HS-27A (cell line): ENCODE data around the gene ATM.
A peak's percentile ranks its signal among the peaks of the same experiment; 100 is the strongest.
"Not testable (repeated sequence)": the region's sequence is repeated elsewhere in the genome, so short reads cannot be mapped to it uniquely, and the experiment has no call there.

Source experiments
- DNase-seq: peaks from one replicate; pipeline ENCODE4 v3.0.0-alpha.2; 2012; ENCODE audit warnings: low read depth, missing footprints

ATM gene

GRCh38 chr11:108220721-108221336 lies 2.0 kb upstream of the ATM start:
- DNase-seq = no peak

DNA sequence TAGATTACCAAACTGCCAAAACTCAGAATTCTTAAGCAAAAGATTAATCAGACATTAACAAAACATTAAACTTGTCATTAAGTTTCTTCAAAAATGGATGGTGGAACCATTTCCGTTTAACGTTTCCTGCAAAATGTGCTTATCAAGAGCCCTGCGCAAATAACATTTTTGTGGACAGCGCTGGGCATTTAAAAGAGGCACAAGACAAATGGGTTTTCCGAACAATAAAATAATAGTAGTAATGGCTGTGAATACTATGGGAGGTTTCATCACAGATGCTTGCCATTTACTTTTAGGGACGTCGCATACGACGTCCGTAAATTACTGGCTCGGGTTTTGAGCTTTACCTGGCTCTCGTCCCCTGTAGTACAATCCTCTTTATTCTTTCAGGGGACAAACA lies 1.5 kb upstream of the ATM start:
- no peak for DNase-seq

GRCh38 chr11:108221911-108222573 lies 825 bp upstream of the ATM start:
- DNase-seq = peak; percentile 22

DNA sequence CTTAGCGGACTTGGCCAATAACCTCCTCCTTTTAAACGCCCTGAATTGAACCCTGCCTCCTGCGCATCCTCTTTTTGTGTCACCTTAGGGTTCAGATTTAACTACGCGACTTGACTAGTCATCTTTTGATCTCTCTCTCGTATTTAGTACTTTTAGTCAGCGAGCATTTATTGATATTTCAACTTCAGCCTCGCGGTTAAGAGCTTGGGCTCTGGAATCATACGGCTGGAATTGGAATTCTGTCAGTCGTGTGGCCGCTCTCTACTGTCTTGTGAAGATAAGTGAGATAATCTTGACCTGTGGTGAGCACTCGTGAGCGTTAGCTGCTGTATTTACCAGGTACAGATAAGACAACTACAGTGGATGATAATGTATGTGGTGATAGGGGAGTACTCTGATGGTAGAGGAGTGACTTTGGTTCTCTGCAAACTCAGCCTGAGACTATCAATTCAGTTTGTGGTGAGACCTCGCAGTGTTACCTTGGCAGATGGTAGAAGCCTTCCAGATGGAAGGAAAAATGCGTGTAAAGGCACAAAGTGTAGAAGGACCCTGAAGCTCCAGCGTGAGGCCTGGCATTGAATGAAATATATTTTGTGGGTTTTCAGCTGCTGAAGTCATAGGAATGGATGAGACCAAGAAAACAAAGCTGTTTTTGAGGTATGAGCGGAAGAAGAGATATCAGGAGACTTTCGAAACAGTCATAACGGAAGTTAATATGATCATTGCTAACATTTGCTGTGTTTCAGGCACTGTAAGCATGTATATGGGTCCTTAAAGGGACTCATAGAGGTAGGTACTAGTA lies 682 bp downstream of the ATM start:
- DNase-seq = no peak

GRCh38 chr11:108224366-108224765 lies 1.5 kb downstream of the ATM start:
- DNase-seq = no peak

DNA sequence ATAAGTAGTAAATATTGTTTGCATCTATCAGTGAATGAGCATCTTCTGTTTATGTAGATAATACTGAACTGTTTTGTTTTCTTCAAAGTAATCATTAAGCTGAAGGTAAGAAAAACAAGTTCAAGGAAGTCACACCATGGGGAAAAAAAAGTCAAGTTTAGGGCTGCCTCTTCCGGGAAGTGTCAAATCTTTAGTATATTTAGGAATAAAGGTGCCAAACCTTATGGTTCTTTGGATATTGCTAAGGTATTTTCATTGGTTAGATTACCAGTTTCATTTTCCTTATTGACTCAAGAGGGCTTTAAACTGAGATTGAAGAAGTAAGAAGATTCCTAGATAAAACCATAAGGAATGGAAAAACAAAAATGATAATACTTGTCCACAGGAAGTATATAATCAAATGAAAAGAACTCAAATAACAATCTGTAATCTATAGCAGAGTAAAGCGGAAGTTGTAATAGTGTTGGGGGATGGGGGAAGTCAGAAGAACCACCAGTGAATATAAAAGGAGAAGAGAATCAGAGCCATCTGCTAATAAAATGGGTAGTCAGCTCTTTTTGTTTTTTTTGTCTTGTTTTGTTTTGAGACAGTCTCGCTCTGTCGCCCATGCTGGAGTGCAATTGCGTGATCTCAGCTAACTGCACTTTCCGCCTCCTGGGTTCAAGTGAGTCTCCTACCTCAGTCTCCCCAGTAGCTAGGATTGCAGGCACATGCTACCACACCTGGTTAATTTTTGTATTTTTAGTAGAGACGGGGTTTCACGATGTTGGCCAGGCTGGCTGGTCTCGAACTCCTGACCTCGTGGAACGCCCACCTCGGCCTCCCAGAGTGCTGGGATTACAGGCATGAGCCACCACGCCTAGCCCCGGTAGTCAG lies 2.3 kb downstream of the ATM start:
- DNase-seq = no peak

DNA sequence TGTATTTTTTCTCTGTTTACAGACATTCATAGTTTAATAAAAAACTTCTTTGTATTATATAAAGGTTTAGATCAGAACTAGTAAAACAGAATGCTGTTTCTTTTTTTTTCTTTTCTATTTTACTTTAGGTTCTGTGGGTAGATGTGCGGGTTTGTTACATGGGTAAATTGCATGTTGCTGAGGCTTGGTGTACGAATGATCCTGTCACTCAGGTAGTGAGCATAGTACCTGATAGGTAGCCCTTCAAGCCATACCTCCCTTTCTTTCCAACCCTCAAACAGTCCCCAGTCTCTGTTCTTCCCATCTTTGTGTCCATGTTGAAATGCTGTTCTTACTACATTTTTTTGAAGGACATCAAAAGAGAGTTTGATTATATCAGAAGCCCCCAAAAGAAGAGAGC lies 3.2 kb downstream of the ATM start:
- no peak for DNase-seq

GRCh38 chr11:108228251-108228650 lies 5.4 kb downstream of the ATM start:
- no peak for DNase-seq

DNA sequence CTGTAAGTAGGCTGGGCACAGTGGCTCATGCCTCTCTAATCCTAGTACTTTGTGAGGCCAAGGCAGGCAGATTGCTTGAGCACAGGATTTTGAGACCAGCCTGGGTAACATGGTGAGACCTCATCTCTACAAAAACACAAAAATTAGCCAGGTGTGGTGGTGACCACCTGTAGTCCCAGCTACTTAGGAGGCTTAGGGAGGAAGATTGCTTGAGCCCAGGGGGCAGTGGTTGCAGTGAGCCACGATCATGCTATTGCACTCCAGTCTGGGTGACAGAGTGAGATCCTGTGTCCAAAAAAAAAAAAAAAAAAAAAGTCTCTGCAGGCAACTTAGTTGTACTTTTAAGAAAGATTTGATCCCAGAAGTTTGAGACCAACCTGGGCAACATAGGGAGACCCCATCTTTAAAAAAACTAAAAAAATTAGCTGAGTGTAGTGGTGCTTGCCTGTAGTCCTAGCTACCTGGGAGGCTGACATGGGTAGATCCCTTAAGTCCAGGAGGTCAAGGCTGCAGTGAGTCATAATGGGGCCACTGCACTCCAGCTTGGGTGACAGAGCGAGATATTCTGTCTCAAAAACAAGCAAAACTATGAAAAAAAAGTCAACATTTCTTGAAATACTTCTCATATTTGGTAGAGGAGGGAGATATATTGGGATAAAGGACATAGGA lies 10.5 kb downstream of the ATM start:
- no peak for DNase-seq

GRCh38 chr11:108235192-108235591 lies 12.3 kb downstream of the ATM start:
- no peak for DNase-seq

GRCh38 chr11:108235633-108236032 lies 12.8 kb downstream of the ATM start:
- DNase-seq = no peak

DNA sequence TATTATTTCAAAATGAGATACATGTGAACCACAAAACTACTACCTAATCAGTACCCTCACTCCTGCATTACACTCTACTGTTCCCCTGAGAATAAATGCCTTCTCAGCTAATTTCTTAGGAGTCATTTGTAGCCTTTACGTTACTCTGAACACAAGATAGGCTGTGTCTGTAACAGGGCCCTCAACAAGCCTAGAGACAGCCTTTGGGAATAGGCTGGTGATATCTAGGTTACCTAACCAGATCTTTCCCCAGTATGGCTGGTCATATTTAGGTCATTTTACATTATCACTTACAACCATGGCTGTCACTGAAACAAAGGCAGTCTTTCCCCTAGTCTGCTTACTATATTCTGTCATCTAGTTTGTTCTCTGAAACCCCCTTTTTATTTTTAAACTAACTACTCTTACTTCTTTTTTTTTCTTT lies 14.2 kb downstream of the ATM start:
- no peak for DNase-seq

GRCh38 chr11:108239076-108239475 lies 16.2 kb downstream of the ATM start:
- DNase-seq = no peak

DNA sequence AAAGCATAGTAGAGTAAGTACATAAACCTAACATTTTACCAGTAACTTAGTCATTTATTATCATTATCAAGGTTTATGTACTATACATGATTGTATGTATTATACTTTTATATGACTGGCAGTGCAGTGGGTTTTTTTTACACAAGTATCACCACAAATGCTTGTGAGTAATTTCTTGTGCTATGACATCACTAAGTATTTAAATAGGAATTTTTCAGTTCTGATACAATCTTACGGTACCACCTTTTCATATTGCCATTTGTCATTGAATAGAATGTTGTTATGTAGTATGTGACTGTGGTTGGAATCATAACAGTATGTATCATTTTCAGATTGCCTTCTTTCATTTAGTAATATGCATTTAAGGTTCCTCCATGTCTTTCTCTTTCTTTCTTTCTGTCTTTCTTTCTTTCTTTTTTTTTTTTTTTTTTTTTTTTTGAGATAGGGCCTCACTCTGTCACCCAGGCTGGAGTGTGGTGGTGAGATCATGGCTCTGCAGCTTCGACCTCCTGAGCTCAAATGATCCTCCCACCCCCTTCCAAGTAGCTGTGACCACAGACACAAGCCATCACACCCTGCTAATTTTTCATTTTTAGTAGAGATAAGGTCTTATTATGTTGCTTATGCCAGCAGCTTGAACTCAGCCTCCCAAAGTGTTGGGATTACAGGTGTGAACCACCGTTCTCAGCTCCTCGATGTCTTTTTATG lies 18.6 kb downstream of the ATM start:
- no peak for DNase-seq

- DNase-seq = no peak
Observed at GRCh38 chr11:108242422-108242821, 19.6 kb downstream of the ATM start.

DNA sequence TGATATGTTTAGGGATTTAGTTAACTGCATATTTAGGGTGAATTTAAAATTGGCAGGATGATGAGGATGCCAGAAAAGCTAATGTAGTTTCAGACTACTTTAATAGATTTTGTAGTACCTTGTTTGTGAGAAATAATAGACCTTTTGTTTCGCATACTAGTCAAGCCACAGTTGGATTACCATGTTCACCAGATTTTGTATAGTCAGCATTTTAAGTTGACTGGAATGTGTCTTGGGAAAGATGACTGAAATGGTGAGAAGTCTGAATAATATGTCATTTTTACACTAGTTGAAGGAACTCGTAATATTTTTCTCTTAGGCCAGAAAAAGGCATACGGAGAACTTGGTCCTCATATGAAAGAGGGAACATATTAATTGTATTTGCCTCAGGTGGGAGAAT lies 23.4 kb downstream of the ATM start:
- DNase-seq = no peak

- DNase-seq = no peak
Observed at GRCh38 chr11:108246885-108247284, 24.0 kb downstream of the ATM start.

GRCh38 chr11:108253176-108253575 lies 30.3 kb downstream of the ATM start:
- DNase-seq = no peak

DNA sequence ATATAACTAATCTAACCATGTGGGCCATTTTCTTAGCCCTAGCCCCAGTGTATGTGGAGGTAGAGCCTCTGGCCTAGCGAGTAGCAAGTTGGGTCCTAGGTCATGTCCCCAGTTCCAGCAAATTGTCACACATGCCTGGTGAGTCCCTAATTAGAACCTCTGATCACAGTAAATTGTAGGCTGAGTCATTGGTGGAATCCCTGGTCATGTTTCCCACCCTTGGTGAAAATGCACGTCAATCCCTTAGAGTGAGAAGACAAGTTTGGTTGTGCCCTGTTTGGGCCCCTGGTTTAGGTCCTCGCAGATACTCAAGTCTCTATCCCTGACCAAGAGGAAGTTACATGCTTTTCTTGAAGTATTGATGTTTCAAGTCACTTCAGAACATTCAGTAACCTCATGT lies 46.7 kb downstream of the ATM start:
- no peak for DNase-seq

DNA sequence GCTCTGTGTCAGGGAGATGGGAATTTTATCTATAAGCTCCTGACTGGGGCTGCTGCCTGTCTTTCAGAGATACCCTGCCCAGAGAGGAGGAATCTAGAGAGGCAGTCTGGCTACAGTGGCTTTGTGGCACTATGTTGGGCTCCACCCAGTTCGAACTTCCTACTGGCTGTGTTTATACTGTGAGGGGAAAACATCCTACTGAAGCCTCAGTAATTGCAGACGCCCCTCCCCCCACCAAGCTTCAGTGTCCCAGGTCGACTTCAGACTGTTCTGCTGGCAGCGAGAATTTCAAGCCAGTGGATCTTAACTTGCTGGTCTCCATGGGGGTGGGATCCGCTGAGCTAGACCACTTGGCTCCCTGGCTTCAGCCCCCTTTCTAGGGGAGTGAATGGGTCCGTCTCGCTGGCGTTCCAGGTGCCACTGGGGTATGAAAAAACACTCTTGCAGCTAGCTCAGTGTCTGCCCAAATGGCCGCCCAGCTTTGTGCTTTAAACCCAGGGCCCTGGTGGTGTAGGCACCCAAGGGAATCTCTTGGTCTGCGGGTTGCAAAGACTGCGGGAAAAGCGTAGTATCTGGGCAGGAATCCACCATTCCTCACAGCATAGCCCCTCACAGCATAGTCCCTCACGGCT lies 54.2 kb downstream of the ATM start:
- not testable (repeated sequence) for DNase-seq

DNA sequence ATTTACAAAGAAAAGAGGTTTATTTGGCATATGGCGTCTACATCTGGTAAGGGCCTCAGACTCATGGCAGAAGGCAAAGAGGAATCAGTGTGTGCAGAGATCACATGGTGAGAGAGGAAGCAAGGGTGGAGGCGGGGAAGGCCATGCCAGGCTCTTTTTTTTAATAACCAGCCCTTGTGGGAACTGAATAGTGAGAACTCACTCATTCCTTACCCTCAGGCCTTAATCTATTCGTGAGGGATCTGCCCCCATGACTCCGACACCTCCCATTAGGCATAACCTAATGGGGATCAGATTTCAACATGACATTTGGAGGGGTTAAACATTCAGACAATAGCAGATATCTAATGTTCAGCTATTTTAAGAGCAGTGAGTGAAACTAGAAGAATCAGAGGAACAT lies 55.7 kb downstream of the ATM start:
- no peak for DNase-seq
